ENCODE results near the gene TMC7.

The TMC7 gene

GRCh38 chr16:19033761-19034160 lies 50.0 kb downstream of the TMC7 start:
- no peak for FAIRE-seq

- FAIRE-seq, result no peak
Measured at GRCh38 chr16:19040400-19040799, 56.7 kb downstream of the TMC7 start.

DNA sequence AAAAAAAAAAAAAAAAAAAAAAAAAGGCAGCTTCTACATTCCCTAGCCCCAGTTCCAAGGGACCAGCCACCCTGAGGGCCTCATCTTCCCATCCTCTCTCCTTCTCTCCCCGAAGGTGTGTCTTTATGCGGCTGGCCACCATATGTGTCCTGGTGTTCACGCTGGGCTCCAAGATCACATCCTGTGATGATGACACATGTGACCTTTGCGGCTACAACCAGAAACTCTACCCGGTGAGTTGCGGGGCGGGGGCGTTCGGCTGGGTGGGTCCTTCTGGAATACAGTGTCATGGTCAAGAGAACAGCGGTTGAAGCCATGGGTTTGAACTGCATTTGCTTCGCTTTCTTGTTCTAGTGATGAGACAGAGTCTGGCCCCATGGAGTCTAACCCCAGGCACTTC lies 61.0 kb downstream of the TMC7 start:
- FAIRE-seq, result no peak

DNA sequence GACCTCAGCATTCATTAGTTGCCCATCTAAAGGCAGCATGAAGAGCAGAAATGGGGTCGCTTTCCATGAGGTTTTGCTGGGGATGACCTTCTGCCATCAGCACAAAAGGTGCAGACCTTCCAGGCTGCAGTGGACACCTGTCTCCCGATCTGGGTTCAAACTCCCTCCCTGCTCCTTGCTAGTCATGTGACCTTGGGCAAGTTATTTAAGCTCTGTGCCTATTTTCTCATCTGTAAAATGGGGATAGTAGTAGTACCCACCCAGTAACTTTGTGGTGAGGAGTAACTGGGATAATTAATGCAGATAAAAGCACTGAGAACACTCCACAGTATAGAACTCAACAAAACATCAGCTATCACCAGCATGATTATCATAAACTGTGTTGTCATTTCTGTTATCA lies 62.3 kb downstream of the TMC7 start:
- FAIRE-seq, result no peak

GRCh38 chr16:19062706-19063105 lies 79.0 kb downstream of the TMC7 start:
- no peak for FAIRE-seq

DNA sequence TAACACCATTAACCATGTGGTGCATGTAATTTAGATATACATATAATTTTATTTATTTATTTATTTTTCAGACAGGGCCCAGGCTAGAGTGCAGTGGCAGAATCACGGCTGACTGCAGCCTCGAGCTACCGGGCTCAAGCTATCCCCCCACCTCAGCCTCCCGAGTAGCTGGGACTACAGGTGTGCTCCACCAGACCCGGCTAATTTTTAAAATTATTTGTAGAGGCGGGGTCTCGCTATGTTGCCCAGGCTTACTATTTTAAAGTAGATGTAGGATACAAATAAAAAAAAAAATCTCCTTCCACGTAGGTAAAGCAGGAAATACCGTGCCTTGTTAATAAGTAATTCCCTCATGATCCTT lies 83.2 kb downstream of the TMC7 start:
- no peak for FAIRE-seq

- FAIRE-seq, result peak; percentile 89
Measured at GRCh38 chr16:19067349-19068236, 83.9 kb downstream of the TMC7 start, which contains the start of gene COQ7. Gene COQ7 (plus strand): TSS chr16:19067614. CDS start chr16:19067665, 51 bp downstream.

DNA sequence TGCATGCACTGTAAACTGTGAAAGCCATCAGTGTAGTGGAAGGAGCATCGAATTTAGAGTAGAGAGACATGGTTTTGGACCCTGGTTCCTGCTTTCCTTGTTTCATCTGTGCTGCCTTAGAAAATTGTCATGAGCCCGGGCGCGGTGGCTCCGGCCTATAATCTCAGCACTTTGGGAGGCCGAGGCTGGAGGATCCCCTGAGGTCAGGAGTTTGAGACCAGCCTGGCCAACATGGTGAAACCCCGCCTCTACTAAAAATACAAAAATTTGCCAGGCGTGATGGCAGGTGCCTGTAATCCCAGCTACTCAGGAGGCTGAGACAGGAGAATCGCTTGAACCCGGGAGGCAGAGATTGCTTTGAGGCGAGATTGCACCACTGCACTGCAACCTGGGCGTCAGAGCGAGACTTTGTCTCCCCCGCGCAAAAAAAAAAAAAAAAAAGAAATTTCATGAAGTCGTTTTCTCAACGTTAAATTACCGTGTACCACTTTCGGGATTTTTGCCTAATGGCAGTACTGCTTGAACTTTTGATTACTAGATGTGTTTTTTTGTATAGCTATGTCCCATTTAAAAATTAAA lies 84.6 kb downstream of the TMC7 start:
- no peak for FAIRE-seq

GRCh38 chr16:19071811-19072777 lies 88.4 kb downstream of the TMC7 start:
- no peak for FAIRE-seq

DNA sequence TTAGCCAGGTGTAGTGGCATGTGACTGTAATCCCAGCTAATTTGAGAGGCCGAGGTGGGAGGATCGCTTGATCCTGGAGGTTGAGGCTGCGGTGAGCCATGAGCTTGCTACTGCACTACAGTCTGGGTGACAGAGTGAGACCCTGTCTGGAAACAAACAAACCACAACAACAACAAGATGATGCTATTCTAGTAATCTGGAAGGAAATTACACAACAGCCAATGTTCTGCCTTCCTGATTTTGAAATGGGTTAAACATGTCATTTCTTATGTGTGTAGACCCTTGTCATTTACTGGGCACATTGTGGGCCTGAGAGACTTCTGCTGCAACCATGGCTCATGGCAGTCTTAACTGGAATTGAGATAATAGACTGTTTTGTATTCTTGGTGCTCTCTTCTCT lies 89.6 kb downstream of the TMC7 start:
- FAIRE-seq, result no peak

- FAIRE-seq, result no peak
Measured at GRCh38 chr16:19073863-19074262, 90.1 kb downstream of the TMC7 start.

DNA sequence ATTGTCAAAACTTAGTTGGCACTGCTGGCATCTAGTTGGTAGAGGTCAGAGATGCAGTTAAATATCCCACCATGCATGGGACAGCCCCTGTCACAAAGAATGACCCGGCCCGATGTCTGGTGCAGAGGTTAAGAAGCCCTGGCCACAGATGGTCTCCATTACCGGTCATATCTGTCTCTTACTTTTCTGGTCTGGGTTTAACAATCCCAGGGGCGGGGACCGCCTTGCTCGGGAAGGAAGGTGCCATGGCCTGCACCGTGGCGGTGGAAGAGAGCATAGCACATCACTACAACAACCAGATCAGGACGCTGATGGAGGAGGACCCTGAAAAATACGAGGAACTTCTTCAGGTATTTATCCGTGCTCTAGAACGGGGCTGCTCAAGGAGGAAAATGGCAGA lies 91.8 kb downstream of the TMC7 start:
- FAIRE-seq, result no peak

DNA sequence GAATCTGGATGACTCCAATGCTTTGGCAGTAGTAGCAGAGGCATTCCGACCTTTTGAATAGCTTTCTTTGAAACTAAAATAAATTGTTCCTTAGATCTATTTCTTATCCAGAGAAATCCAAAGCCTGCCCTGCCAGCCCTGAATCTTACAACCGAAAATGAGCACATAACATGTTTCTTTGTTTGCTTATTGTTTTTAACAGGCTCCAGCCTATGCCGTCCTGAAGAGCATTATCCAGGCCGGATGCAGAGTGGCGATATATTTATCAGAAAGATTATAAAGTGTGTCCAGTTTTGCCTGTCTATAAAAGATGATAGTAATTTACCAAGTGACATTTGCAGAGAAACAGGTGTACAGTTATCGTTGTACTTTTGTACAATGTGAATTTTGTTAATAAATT lies 94.1 kb downstream of the TMC7 start:
- no peak for FAIRE-seq

GRCh38 chr16:19083670-19084069 lies 99.9 kb downstream of the TMC7 start:
- no peak for FAIRE-seq

- FAIRE-seq, result no peak
Measured at GRCh38 chr16:19084139-19084538, 100.4 kb downstream of the TMC7 start.

GRCh38 chr16:19084879-19085278 lies 101.1 kb downstream of the TMC7 start:
- FAIRE-seq, result no peak

GRCh38 chr16:19085679-19086200 lies 102.0 kb downstream of the TMC7 start:
- FAIRE-seq, result no peak

DNA sequence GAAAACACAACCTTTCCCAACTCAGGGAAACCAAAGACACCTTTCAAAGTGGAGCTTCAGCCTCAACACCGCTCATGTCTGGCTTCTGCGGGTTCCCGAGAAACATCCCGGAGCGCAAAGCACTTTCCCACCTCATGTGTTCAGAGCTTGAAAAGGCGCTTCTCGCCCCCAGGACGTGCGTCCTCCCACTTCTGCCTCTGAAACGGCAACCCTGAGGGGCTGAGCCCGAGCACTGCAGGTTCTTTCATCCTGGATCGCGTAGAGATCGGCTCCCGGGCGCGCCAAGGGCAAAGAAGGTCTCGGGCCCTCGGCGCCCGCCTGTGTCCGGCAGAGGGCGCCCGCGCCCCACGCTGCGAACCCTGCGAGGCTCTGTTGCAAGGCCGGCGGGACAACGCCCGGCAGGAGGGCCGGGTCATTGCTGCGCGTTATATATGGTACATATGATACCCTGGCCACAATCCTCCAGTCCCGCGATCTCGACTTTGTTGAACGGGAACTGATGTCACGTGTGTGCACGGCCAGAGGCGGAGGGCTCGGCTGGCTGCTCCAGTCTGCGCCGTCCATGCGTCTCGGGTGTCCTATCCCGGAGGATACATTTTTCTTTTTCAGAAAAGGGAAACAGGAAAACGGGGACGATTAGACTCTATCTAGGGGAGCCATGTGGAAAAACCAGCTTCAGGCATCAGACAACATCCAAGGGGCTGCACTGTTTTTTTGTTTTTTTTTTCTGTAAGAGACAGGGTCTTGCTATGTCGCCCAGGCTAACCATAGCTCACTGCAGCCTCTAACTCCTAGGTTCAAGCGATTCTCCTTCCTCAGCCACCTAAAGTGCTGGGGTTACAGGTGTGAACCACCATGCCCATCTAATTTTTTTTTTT lies 102.8 kb downstream of the TMC7 start:
- FAIRE-seq, result no peak

- FAIRE-seq, result no peak
Measured at GRCh38 chr16:19088341-19088916, 104.7 kb downstream of the TMC7 start.

- FAIRE-seq, result no peak
Measured at GRCh38 chr16:19089410-19089955, 105.7 kb downstream of the TMC7 start.

DNA sequence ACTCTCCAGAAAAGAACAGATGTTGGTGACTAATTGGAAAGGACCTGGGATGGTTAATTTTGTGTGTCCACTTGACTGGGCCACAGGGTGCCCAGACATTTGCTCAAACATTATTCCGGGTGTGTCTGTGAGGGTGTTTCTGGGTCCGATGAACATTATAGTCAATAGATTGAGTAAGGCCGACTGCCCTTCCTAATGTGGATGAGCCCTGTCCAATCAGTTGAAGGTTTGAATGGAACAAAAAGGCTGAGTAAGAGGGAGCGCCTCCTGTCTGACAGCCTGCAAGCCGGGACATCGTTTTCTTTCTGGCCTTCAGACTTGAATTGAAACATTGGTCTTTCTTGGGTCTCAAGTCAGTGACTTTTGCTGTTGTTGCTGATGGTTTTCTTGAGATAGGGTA lies 107.2 kb downstream of the TMC7 start:
- FAIRE-seq, result no peak

Measured in colon (tissue), 2 donors.